NCI-H2196 treated with DMSO at 0.1 percent for 48 hours (cell line): Measurements from ENCODE around the gene EPPIN.

Experiments
- DNase-seq: peaks from one replicate; lab custom pipeline; 2025; ENCODE audit not compliant: unreplicated experiment; lab: John Stamatoyannopoulos, UW

The EPPIN gene

GRCh38 chr20:45539382-45539781, 7.8 kb downstream of the EPPIN start, which contains the start of gene WFDC6:
WFDC6 (minus strand) TSS chr20:45539482; CDS start chr20:45539407, 75 bp downstream.
- no peak for DNase-seq

- DNase-seq: no peak
Measured at GRCh38 chr20:45538209-45538799, 8.9 kb downstream of the EPPIN start.

- DNase-seq: no peak
Measured at GRCh38 chr20:45527294-45527693, 19.9 kb downstream of the EPPIN start.

- DNase-seq: no peak
Measured at GRCh38 chr20:45523821-45524220, 23.4 kb downstream of the EPPIN start.

GRCh38 chr20:45518282-45518681, 28.9 kb downstream of the EPPIN start:
- DNase-seq: no peak

GRCh38 chr20:45515147-45515913, 31.9 kb downstream of the EPPIN start, which contains the start of gene SPINT3:
SPINT3 (minus strand) TSS chr20:45515622; CDS start chr20:45515608, 14 bp downstream.
- no peak for DNase-seq

- no peak for DNase-seq
Measured at GRCh38 chr20:45510242-45510862, 36.8 kb downstream of the EPPIN start.

GRCh38 chr20:45509091-45509490, 38.1 kb downstream of the EPPIN start:
- DNase-seq: no peak

GRCh38 chr20:45508068-45508886, 38.9 kb downstream of the EPPIN start:
- DNase-seq: no peak

GRCh38 chr20:45507011-45507820, 40.0 kb downstream of the EPPIN start:
- no peak for DNase-seq

GRCh38 chr20:45506398-45506797, 40.8 kb downstream of the EPPIN start:
- DNase-seq: no peak

GRCh38 chr20:45503403-45503802, 43.8 kb downstream of the EPPIN start:
- no peak for DNase-seq

- no peak for DNase-seq
Measured at GRCh38 chr20:45502561-45502960, 44.6 kb downstream of the EPPIN start.

GRCh38 chr20:45501600-45501999, 45.6 kb downstream of the EPPIN start:
- no peak for DNase-seq

- no peak for DNase-seq
Measured at GRCh38 chr20:45500022-45500421, 47.2 kb downstream of the EPPIN start.

- DNase-seq: no peak
Measured at GRCh38 chr20:45497971-45498494, 49.2 kb downstream of the EPPIN start.

- DNase-seq: no peak
Measured at GRCh38 chr20:45496166-45496565, 51.0 kb downstream of the EPPIN start.

GRCh38 chr20:45495501-45495941, 51.7 kb downstream of the EPPIN start:
- DNase-seq: no peak
